ENCODE results near the gene RYR1. TPM values are rescaled to one million over a fixed set of nuclear protein-coding genes. Genes with fewer than 3 reads are reported as not detected.
A peak's percentile ranks its signal among the peaks of the same experiment; 100 is the strongest.

Gene RYR1
- polyA plus RNA-seq, 1 of the 3 experiments (the other 2 are of a cell fraction) = under 0.01 TPM

GRCh38 chr19:38580080-38580479, 146.6 kb downstream of the RYR1 start (continued):
- TF ChIP-seq EP300 (IDR thresholded peaks at IDR 0.05; ENCODE audit: borderline replicate concordance in 1 of 2, low read depth in 1 of 2, low read length in 1 of 2) = no peak
- no peak for TF ChIP-seq FOSL2 (IDR thresholded peaks at IDR 0.05; ENCODE audit: borderline replicate concordance, low read depth)
- no peak for TF ChIP-seq FOXM1 (IDR thresholded peaks at IDR 0.05; ENCODE audit: low read depth)
- TF ChIP-seq NFIC (IDR thresholded peaks at IDR 0.05; ENCODE audit: borderline replicate concordance) = no peak
- TF ChIP-seq SMC3 (IDR thresholded peaks at IDR 0.05; ENCODE audit: low read depth, low read length) = no peak
- no peak for TF ChIP-seq CHD2 (IDR thresholded peaks at IDR 0.05; ENCODE audit: low read length, partially characterized antibody)
- no peak for TF ChIP-seq NRF1 (IDR thresholded peaks at IDR 0.05; ENCODE audit: low read depth, low read length)
- no peak for TF ChIP-seq TCF12 (IDR thresholded peaks at IDR 0.05)
- TF ChIP-seq POLR2AphosphoS5 (IDR thresholded peaks at IDR 0.05; ENCODE audit: low read depth, low read length) = no peak
- no peak for TF ChIP-seq MXI1 (IDR thresholded peaks at IDR 0.05; ENCODE audit: low read depth, low read length)

- peak; percentile 8 for DNase-seq
- Histone ChIP-seq H2AFZ (ENCODE audit: low read depth) (no peak overlapping the region), H3K9me2 (no peaks in the 10 kb centered on the region), H3K9ac (no peak overlapping the region), H3K79me2 (ENCODE audit: insufficient read depth) (no peaks in the 10 kb centered on the region), H3K4me1 (ENCODE audit: control insufficient read depth in 1 of 2, insufficient read depth in 2 of 2, low read depth in 1 of 2, low read length in 1 of 2) (no peaks in the 10 kb centered on the region), H3K27me3 (ENCODE audit: insufficient read depth) (no peaks in the 10 kb centered on the region), H3K4me2 (no peak overlapping the region), H3K36me3 (replicated peaks in 1 of 2; ENCODE audit: control insufficient read depth in 1 of 2, insufficient read depth in 2 of 2, low read length in 1 of 2) (no peaks in the 10 kb centered on the region), H3K9me3 (no peaks in the 10 kb centered on the region), H3K27ac (ENCODE audit: low read depth in 2 of 2, low read length in 1 of 2) (no peak overlapping the region), H3F3A (replicated peaks; ENCODE audit: insufficient read depth) (no peaks in the 10 kb centered on the region), H4K20me1 (ENCODE audit: insufficient read depth) (no peaks in the 10 kb centered on the region), H3K4me3 (ENCODE audit: low read depth in 2 of 2, low read length in 1 of 2) (no peak overlapping the region)
- WGBS (ENCODE audit: low lambda C conversion rate) = 78% methylated on average over 14 of the region's 14 CpGs
- no peak for TF ChIP-seq SIN3A (IDR thresholded peaks at IDR 0.05; ENCODE audit: borderline replicate concordance, low read depth, low read length)
- no peak for TF ChIP-seq NFIC (IDR thresholded peaks at IDR 0.05; ENCODE audit: borderline replicate concordance)
- no peak for TF ChIP-seq IRF3 (IDR thresholded peaks at IDR 0.05; ENCODE audit: low read depth, low read length)
- no peak for TF ChIP-seq SMC3 (IDR thresholded peaks at IDR 0.05; ENCODE audit: low read depth, low read length)
- no peak for TF ChIP-seq CHD2 (IDR thresholded peaks at IDR 0.05; ENCODE audit: low read length, partially characterized antibody)
- TF ChIP-seq USF2 (IDR thresholded peaks at IDR 0.05; ENCODE audit: borderline replicate concordance, low read depth, low read length) = no peak
- TF ChIP-seq ZBTB33 (IDR thresholded peaks at IDR 0.05; ENCODE audit: borderline replicate concordance, low read depth) = no peak
- TF ChIP-seq GATA2 (CRISPR knock-in tag; IDR thresholded peaks at IDR 0.05) = no peak
- no peak for TF ChIP-seq RCOR1 (IDR thresholded peaks at IDR 0.05; ENCODE audit: low read length)
- no peak for TF ChIP-seq JUND (IDR thresholded peaks at IDR 0.05)
- TF ChIP-seq FOSL2 (IDR thresholded peaks at IDR 0.05; ENCODE audit: borderline replicate concordance, low read depth) = no peak
- no peak for TF ChIP-seq MXI1 (IDR thresholded peaks at IDR 0.05; ENCODE audit: low read depth, low read length)
- TF ChIP-seq RXRA (IDR thresholded peaks at IDR 0.05; ENCODE audit: borderline replicate concordance, low read depth) = no peak
- no peak for TF ChIP-seq NRF1 (IDR thresholded peaks at IDR 0.05; ENCODE audit: low read depth, low read length)
- ChIA-PET CTCF (no interaction called here), POLR2A (no interaction called here)
These were observed 149.9 kb downstream of the RYR1 start for GRCh38 chr19:38583219-38583984.

Data from SK-N-SH (cell line).